WTC11 (cell line): ENCODE data around the gene SLC25A22. TPM values are rescaled to one million over a fixed set of nuclear protein-coding genes. Genes with fewer than 3 reads are reported as not detected.
A peak's percentile ranks its signal among the peaks of the same experiment; 100 is the strongest.

Experiments
- ATAC-seq: fragments of 200-7000 bp; cut with Tn5 transposase; 2 replicates; pipeline ENCODE4 v1.10.0; 2021; ENCODE audit warnings: mild to moderate bottlenecking, moderate library complexity
- CTCF ChIA-PET: fragments of 300-600 bp; sonication (Branson Sonifier 250); formaldehyde crosslinking; loops from one replicate; lab custom pipeline; 2021; ENCODE audit warnings: antibody characterized with exemption; lab: Charles Lee
- POLR2A ChIA-PET: fragments of 350-600 bp; sonication (Branson Sonifier 250); formaldehyde crosslinking; loops from one replicate; lab custom pipeline; 2021; ENCODE audit warnings: antibody characterized with exemption; lab: Charles Lee
- DNase-seq: peaks from one replicate; pipeline ENCODE4 v3.0.0; 2021; ENCODE audit warnings: low spot score
- H3K27ac Mint-ChIP-seq: 2 replicates; pipeline ENCODE4 v1.8.0; 2021; ENCODE audit warnings: mixed read lengths
- H3K27me3 Mint-ChIP-seq: 2 replicates; pipeline ENCODE4 v1.8.0; 2021; ENCODE audit warnings: low read depth, mild to moderate bottlenecking, moderate library complexity, mixed read lengths
- H3K36me3 Mint-ChIP-seq: 2 replicates; pipeline ENCODE4 v1.8.0; 2021; ENCODE audit warnings: mixed read lengths
- H3K4me1 Mint-ChIP-seq: 2 replicates; pipeline ENCODE4 v1.8.0; 2022; ENCODE audit warnings: mixed read lengths
- H3K4me3 Mint-ChIP-seq: 2 replicates; pipeline ENCODE4 v1.8.0; 2021; ENCODE audit warnings: mild to moderate bottlenecking, moderate library complexity, mixed read lengths
- H3K9me3 Mint-ChIP-seq: 2 replicates; pipeline ENCODE4 v1.8.0; 2021; ENCODE audit warnings: mixed read lengths
- ATF6 ChIP-seq: sonication (generic); formaldehyde crosslinking; IDR thresholded peaks from 2 replicates; pipeline ENCODE4 v1.8.1; 2023; ENCODE audit warnings: mild to moderate bottlenecking, missing genetic modification reagents
- FOXJ3 ChIP-seq: sonication (generic); formaldehyde crosslinking; IDR thresholded peaks from 2 replicates; pipeline ENCODE4 v1.9.0; 2021; ENCODE audit warnings: missing genetic modification reagents, mild to moderate bottlenecking, borderline replicate concordance
- NFATC4 ChIP-seq: fragments of 250-450 bp; sonication (Bioruptor Pico); IDR thresholded peaks from 2 replicates; pipeline ENCODE4 v1.9.0; 2021; ENCODE audit warnings: mild to moderate bottlenecking
- NR3C1 ChIP-seq: sonication (generic); formaldehyde crosslinking; conservative IDR thresholded peaks from 2 replicates; pipeline ENCODE4 v1.8.1; 2023; ENCODE audit warnings: low read depth, mild to moderate bottlenecking, missing genetic modification reagents
- SMAD4 ChIP-seq: sonication (generic); formaldehyde crosslinking; IDR thresholded peaks from 2 replicates; pipeline ENCODE4 v1.8.0; 2022; ENCODE audit warnings: mild to moderate bottlenecking, missing genetic modification reagents
- TEAD1 ChIP-seq: sonication (generic); formaldehyde crosslinking; IDR thresholded peaks from 2 replicates; pipeline ENCODE4 v1.8.0; 2022; ENCODE audit warnings: mild to moderate bottlenecking, missing genetic modification reagents
- USF1 ChIP-seq: sonication (generic); formaldehyde crosslinking; IDR thresholded peaks from 2 replicates; pipeline ENCODE4 v1.8.0; 2022; ENCODE audit warnings: mild to moderate bottlenecking, missing genetic modification reagents
- ZBTB21 ChIP-seq: sonication (generic); formaldehyde crosslinking; IDR thresholded peaks from 2 replicates; pipeline ENCODE4 v1.8.1; 2023; ENCODE audit warnings: mild to moderate bottlenecking, missing genetic modification reagents, borderline replicate concordance
- ZNF138 ChIP-seq: sonication (generic); formaldehyde crosslinking; conservative IDR thresholded peaks from 2 replicates; pipeline ENCODE4 v1.8.1; 2022; ENCODE audit warnings: mild to moderate bottlenecking, moderate library complexity, missing genetic modification reagents
- ZNF232 ChIP-seq: sonication (generic); formaldehyde crosslinking; IDR thresholded peaks from 2 replicates; pipeline ENCODE4 v1.8.0; 2022; ENCODE audit warnings: mild to moderate bottlenecking, missing genetic modification reagents
- ZNF317 ChIP-seq: sonication (generic); formaldehyde crosslinking; IDR thresholded peaks from 2 replicates; pipeline ENCODE4 v1.8.1; 2023; ENCODE audit warnings: low read depth, mild to moderate bottlenecking, moderate library complexity, missing genetic modification reagents, borderline replicate concordance
- ZNF396 ChIP-seq: fragments of 250-450 bp; sonication (Bioruptor Pico); IDR thresholded peaks from 2 replicates; pipeline ENCODE4 v1.8.0; 2021; ENCODE audit warnings: mild to moderate bottlenecking, moderate library complexity, borderline replicate concordance
- ZNF416 ChIP-seq: fragments of 250-450 bp; sonication (Bioruptor Pico); IDR thresholded peaks from 2 replicates; pipeline ENCODE4 v1.9.0; 2021; ENCODE audit warnings: mild to moderate bottlenecking, inconsistent platforms
- ZNF423 ChIP-seq: fragments of 250-450 bp; sonication (Bioruptor Pico); IDR thresholded peaks from 2 replicates; pipeline ENCODE4 v2.1.2; 2022; ENCODE audit warnings: mild to moderate bottlenecking, moderate library complexity
- ZNF425 ChIP-seq: fragments of 250-450 bp; sonication (Bioruptor Pico); conservative IDR thresholded peaks from 2 replicates; pipeline ENCODE4 v1.9.0; 2021; ENCODE audit warnings: mild to moderate bottlenecking
- ZNF671 ChIP-seq: fragments of 250-450 bp; sonication (Bioruptor Pico); IDR thresholded peaks from 2 replicates; pipeline ENCODE4 v1.8.0; 2021; ENCODE audit warnings: mild to moderate bottlenecking
- total RNA-seq: library from RNA; stranded (reverse); gene quantifications from 3 replicates; pipeline ENCODE4 v1.2.3, GENCODE V29; 2021

SLC25A22 gene
- total RNA-seq, 1 experiment from 2014 or later: 44.8 TPM

- TF ChIP-seq ATF6 (CRISPR knock-in tag) (no peak), TEAD1 (CRISPR knock-in tag) (0 out of 2 replicates have a peak, but pooled peaks have one; percentile 52), NR3C1 (CRISPR knock-in tag) (no peak)
These were observed 32.9 kb downstream of the SLC25A22 start (continued) for GRCh38 chr11:765025-765801.

GRCh38 chr11:764322-765024 lies 33.6 kb downstream of the SLC25A22 start:
- TF ChIP-seq ZNF423 (CRISPR knock-in tag) (0 out of 2 replicates have a peak, but pooled peaks have one; percentile 11), SMAD4 (CRISPR knock-in tag) (no peak)
- TF ChIP-seq, all 79 proteins: peak for 1
- peaks cover 12% of the 10 kb centered on the region for H3K4me1 Mint-ChIP-seq
- H3K36me3 Mint-ChIP-seq: peaks cover 39% of the 10 kb centered on the region
- no peak overlapping the region for H3K4me3 Mint-ChIP-seq
- peak overlapping the region; percentile 38; the same call in 1 of the 2 replicates for H3K27ac Mint-ChIP-seq
- no peak for ATAC-seq
- ChIA-PET CTCF (interaction anchor here (1.3 to 7.1 kb wide), 4 partner anchors 9 to 152 kb away, joined by 3 to 94 read pairs (median 6); partner anchors contain the start of gene GATD1), POLR2A (interaction anchor here (1.0 to 2.0 kb wide), 2 partner anchors 12 to 40 kb away, joined by 3 to 10 read pairs; partner anchors contain the start of gene GATD1)
- no peaks in the 10 kb centered on the region for H3K27me3 Mint-ChIP-seq
- no peaks in the 10 kb centered on the region for H3K9me3 Mint-ChIP-seq
- no peak for DNase-seq

GRCh38 chr11:763549-764321 lies 34.3 kb downstream of the SLC25A22 start:
- H3K27me3 Mint-ChIP-seq: no peaks in the 10 kb centered on the region
- H3K4me1 Mint-ChIP-seq: peaks cover 12% of the 10 kb centered on the region
- ChIA-PET CTCF (interaction anchor here (0.9 to 7.1 kb wide), 11 partner anchors 9 to 151 kb away, joined by 3 to 94 read pairs (median 4); partner anchors contain the start of genes CEND1, GATD1 and TALDO1), POLR2A (interaction anchor here (0.5 to 2.0 kb wide), 7 partner anchors 10 to 146 kb away, joined by 3 to 10 read pairs (median 3); partner anchors contain the start of genes EPS8L2, GATD1 and TMEM80)
- H3K36me3 Mint-ChIP-seq: peaks cover 41% of the 10 kb centered on the region
- no peaks in the 10 kb centered on the region for H3K9me3 Mint-ChIP-seq
- DNase-seq (no peak), ATAC-seq (peak; percentile 39)
- no peak for TF ChIP-seq ZBTB21
- TF ChIP-seq ZNF138 (CRISPR knock-in tag): no peak
- no peak for TF ChIP-seq ZNF425 (CRISPR knock-in tag)
- no peak for TF ChIP-seq ZNF416 (CRISPR knock-in tag)
- no peak for TF ChIP-seq ZNF396 (CRISPR knock-in tag)
- TF ChIP-seq ZNF232: no peak
- TF ChIP-seq ZNF671 (CRISPR knock-in tag): no peak
- no peak for TF ChIP-seq ZNF423 (CRISPR knock-in tag)
- TF ChIP-seq USF1 (CRISPR knock-in tag): no peak
- TF ChIP-seq NFATC4 (CRISPR knock-in tag): no peak
- TF ChIP-seq ZNF317 (CRISPR knock-in tag): no peak
- no peak for TF ChIP-seq FOXJ3 (CRISPR knock-in tag)
- no peak overlapping the region for H3K4me3 Mint-ChIP-seq
- H3K27ac Mint-ChIP-seq: peak overlapping the region; percentile 78; the same call in 1 of the 2 replicates
